Endodermal cell (in vitro differentiated cells): Measurements from ENCODE around the gene NTRK3. TPM values are rescaled to one million over a fixed set of nuclear protein-coding genes. Genes with fewer than 3 reads are reported as not detected.

Experiments
- DNase-seq: peaks from one replicate; pipeline ENCODE4 v3.0.0-alpha.2; 2017
- H3K27ac ChIP-seq: 2 replicates; pipeline ENCODE4 v1.5.1; 2013; ENCODE audit warnings: mild to moderate bottlenecking, low read depth, low read length, moderate library complexity
- H3K27me3 ChIP-seq: 2 replicates; pipeline ENCODE4 v1.6.1; 2013; ENCODE audit warnings: mild to moderate bottlenecking, low read length, moderate library complexity; ENCODE audit not compliant: insufficient read depth, control insufficient read depth, poor library complexity, severe bottlenecking
- H3K36me3 ChIP-seq: 2 replicates; pipeline ENCODE4 v1.7.0; 2013; ENCODE audit warnings: mild to moderate bottlenecking, low read length, moderate library complexity; ENCODE audit not compliant: control insufficient read depth, insufficient read depth
- H3K4me1 ChIP-seq: one replicate; pipeline ENCODE4 v1.7.0; 2013; ENCODE audit warnings: low read length; ENCODE audit not compliant: control insufficient read depth, insufficient read depth
- H3K4me3 ChIP-seq: 2 replicates; pipeline ENCODE4 v1.5.1; 2013; ENCODE audit warnings: mild to moderate bottlenecking, low read length, moderate library complexity
- H3K9ac ChIP-seq: 2 replicates; pipeline ENCODE4 v1.6.1; 2013; ENCODE audit warnings: mild to moderate bottlenecking, low read length, moderate library complexity; ENCODE audit not compliant: poor library complexity, severe bottlenecking; ENCODE audit errors: extremely low read depth
- H3K9me3 ChIP-seq: 2 replicates; pipeline ENCODE4 v1.6.1; 2013; ENCODE audit warnings: mild to moderate bottlenecking, low read length, moderate library complexity; ENCODE audit not compliant: control insufficient read depth
- H3K27ac Mint-ChIP-seq: 2 replicates; pipeline ENCODE4 v1.8.0; 2020; ENCODE audit warnings: mixed read lengths
- H3K27me3 Mint-ChIP-seq: 2 replicates; pipeline ENCODE4 v1.8.0; 2021; ENCODE audit warnings: mild to moderate bottlenecking, mixed read lengths; ENCODE audit not compliant: insufficient read depth
- H3K36me3 Mint-ChIP-seq: 2 replicates; pipeline ENCODE4 v1.8.0; 2020; ENCODE audit warnings: low read depth, mixed read lengths
- H3K4me1 Mint-ChIP-seq: 2 replicates; pipeline ENCODE4 v1.8.0; 2020; ENCODE audit warnings: mixed read lengths
- H3K4me3 Mint-ChIP-seq: 2 replicates; pipeline ENCODE4 v1.8.0; 2020; ENCODE audit warnings: mild to moderate bottlenecking, moderate library complexity, mixed read lengths
- H3K9me3 Mint-ChIP-seq: 2 replicates; pipeline ENCODE4 v1.8.0; 2020; ENCODE audit warnings: mild to moderate bottlenecking, mixed read lengths
- CTCF ChIP-seq: fragments of 200-600 bp; sonication (generic); conservative IDR thresholded peaks from 2 replicates; pipeline ENCODE4 v1.5.0; 2021; ENCODE audit warnings: antibody characterized with exemption, mild to moderate bottlenecking
- WGBS, 2 experiments: methylation state at CpG; one replicate each; pipeline versions ENCODE4 v1.1.5 to v1.1.7; 2013; ENCODE audit warnings: missing lambda C conversion rate in 2 of 2, mixed read lengths in 1 of 2; ENCODE audit not compliant: insufficient coverage in 1 of 2, insufficient read length in 1 of 2; 5-methylcytosine and 5-hydroxymethylcytosine counted together
- total RNA-seq, 2 donors: library from RNA; stranded (reverse); fragmentation: NEBNext Ultra II Directional in 1 of 2; extraction: Animal tissue kit (Norgen Biotek cat#: 25700) in 1 of 2; gene quantifications; 2 replicates in 1 of 2; 3 replicates in 1 of 2; pipeline ENCODE4 v1.2.1, GENCODE V29; 2021

The NTRK3 gene
- total RNA-seq, 2 donors from 2014 or later = 0.11 to 0.86 TPM

GRCh38 chr15:88301311-88301710 lies 44.8 kb upstream of the NTRK3 start:
- Histone ChIP-seq H3K9me3 (no peaks in the 10 kb centered on the region), H3K4me1 (peaks cover 3% of the 10 kb centered on the region), H3K27ac (no peak overlapping the region), H3K9ac (no peak overlapping the region), H3K4me3 (no peak overlapping the region), H3K36me3 (no peaks in the 10 kb centered on the region), H3K27me3 (peaks cover 38% of the 10 kb centered on the region)
- 76 to 88% methylated on average over 2 of the region's 2 CpGs for WGBS, 2 experiments
- no peak for DNase-seq
- Mint-ChIP-seq H3K27me3 (peaks cover 37% of the 10 kb centered on the region), H3K27ac (no peak overlapping the region), H3K36me3 (no peaks in the 10 kb centered on the region), H3K9me3 (no peaks in the 10 kb centered on the region), H3K4me3 (no peak overlapping the region), H3K4me1 (peaks cover 10% of the 10 kb centered on the region)
- no peak for TF ChIP-seq CTCF

- Mint-ChIP-seq H3K9me3 (no peaks in the 10 kb centered on the region), H3K4me1 (peaks cover 10% of the 10 kb centered on the region), H3K4me3 (no peak overlapping the region), H3K27me3 (peaks cover 40% of the 10 kb centered on the region), H3K36me3 (no peaks in the 10 kb centered on the region), H3K27ac (no peak overlapping the region)
- Histone ChIP-seq H3K27me3 (peaks cover 43% of the 10 kb centered on the region), H3K36me3 (no peaks in the 10 kb centered on the region), H3K4me1 (peaks cover 3% of the 10 kb centered on the region), H3K27ac (no peak overlapping the region), H3K4me3 (no peak overlapping the region), H3K9me3 (no peaks in the 10 kb centered on the region), H3K9ac (no peak overlapping the region)
- WGBS, 2 experiments = 93 to 97% methylated on average over 3 to 4 of the region's 4 CpGs
- TF ChIP-seq CTCF = no peak
- no peak for DNase-seq
Measured at GRCh38 chr15:88300861-88301260, 44.3 kb upstream of the NTRK3 start.

GRCh38 chr15:88300089-88300488 lies 43.5 kb upstream of the NTRK3 start:
- Histone ChIP-seq H3K27me3 (peaks cover 51% of the 10 kb centered on the region), H3K4me1 (peaks cover 3% of the 10 kb centered on the region), H3K9me3 (no peaks in the 10 kb centered on the region), H3K36me3 (no peaks in the 10 kb centered on the region), H3K4me3 (no peak overlapping the region), H3K9ac (no peak overlapping the region), H3K27ac (no peak overlapping the region)
- Mint-ChIP-seq H3K27ac (no peak overlapping the region), H3K27me3 (peaks cover 42% of the 10 kb centered on the region), H3K36me3 (no peaks in the 10 kb centered on the region), H3K4me1 (peaks cover 10% of the 10 kb centered on the region), H3K4me3 (no peak overlapping the region), H3K9me3 (no peaks in the 10 kb centered on the region)
- no peak for DNase-seq
- 70 to 80% methylated on average over 7 to 8 of the region's 8 CpGs for WGBS, 2 experiments
- TF ChIP-seq CTCF = no peak
